ENCODE results near the gene MTRR. TPM values are rescaled to one million over a fixed set of nuclear protein-coding genes. Genes with fewer than 3 reads are reported as not detected.

The MTRR gene
- polyA plus RNA-seq, 3 donors = 18.0 to 25.5 (median 22.1) TPM

DNA sequence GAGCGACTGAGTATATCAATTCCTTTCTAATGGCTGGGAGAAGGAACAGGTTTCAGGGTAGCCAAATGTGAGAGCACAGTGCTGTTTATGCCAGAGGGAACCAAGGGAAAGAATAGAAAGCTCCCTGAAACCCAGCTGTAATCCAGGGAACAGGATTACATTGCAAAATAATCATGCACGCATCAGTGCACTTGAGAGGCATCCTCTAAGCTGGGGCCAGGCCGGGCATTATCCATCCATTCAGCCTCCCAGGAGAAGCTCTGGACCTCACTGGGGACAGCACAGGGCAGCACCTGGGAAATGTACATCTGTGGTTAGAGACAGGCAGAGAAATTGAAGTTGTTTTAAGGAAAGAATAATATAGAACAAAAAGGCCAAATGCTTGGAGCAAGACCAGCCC is 72.7 kb downstream of the MTRR start:
- Mint-ChIP-seq H3K4me1 (no peaks in the 10 kb centered on the region), H3K9me3 (peaks cover 0 to 6% (median 4%) of the 10 kb centered on the region in 7 donors), H3K4me3 (no peak overlapping the region), H3K27ac (no peak overlapping the region), H3K27me3 (ENCODE audit: low read depth in 3 of 3) (peaks cover 0 to 4% (median 0%) of the 10 kb centered on the region in 3 donors), H3K36me3 (no peaks in the 10 kb centered on the region)
- DNase-seq = no peak
- Histone ChIP-seq H3K36me3 (replicated peaks in 1 of 2; ENCODE audit: control insufficient read depth in 1 of 2, insufficient read depth in 2 of 2, low read length in 2 of 2) (no peaks in the 10 kb centered on the region), H3K4me1 (ENCODE audit: control insufficient read depth in 1 of 2, insufficient read depth in 2 of 2, low read length in 2 of 2) (no peaks in the 10 kb centered on the region), H3K9ac (ENCODE audit: insufficient read depth, low read length, poor library complexity, severe bottlenecking) (no peak overlapping the region), H2AFZ (ENCODE audit: insufficient read depth, low read depth, low read length, poor library complexity, severe bottlenecking) (no peak overlapping the region), H4K20me1 (ENCODE audit: insufficient read depth, low read length) (no peaks in the 10 kb centered on the region), H3K4me2 (replicated peaks; ENCODE audit: extremely low read depth, low read length, poor library complexity, severe bottlenecking) (no peak overlapping the region), H3K9me3 (replicated peaks in 1 of 2; ENCODE audit: control insufficient read depth in 1 of 2, insufficient read depth in 1 of 2, low read length in 2 of 2) (no peaks in the 10 kb centered on the region), H3K4me3 (replicated peaks in 1 of 3; ENCODE audit: low read depth in 2 of 3, low read length in 3 of 3) (no peak overlapping the region), H3K27me3 (ENCODE audit: control insufficient read depth in 2 of 2, insufficient read depth in 2 of 2, low read length in 2 of 2) (no peaks in the 10 kb centered on the region), H3K79me2 (ENCODE audit: insufficient read depth, low read length) (no peaks in the 10 kb centered on the region), H3K27ac (ENCODE audit: low read depth in 1 of 2, low read length in 2 of 2) (no peak overlapping the region)
- WGBS (ENCODE audit: insufficient coverage) = no CpG with 5 or more reads among the region's 3 CpGs
- TF ChIP-seq, protein P1, sequence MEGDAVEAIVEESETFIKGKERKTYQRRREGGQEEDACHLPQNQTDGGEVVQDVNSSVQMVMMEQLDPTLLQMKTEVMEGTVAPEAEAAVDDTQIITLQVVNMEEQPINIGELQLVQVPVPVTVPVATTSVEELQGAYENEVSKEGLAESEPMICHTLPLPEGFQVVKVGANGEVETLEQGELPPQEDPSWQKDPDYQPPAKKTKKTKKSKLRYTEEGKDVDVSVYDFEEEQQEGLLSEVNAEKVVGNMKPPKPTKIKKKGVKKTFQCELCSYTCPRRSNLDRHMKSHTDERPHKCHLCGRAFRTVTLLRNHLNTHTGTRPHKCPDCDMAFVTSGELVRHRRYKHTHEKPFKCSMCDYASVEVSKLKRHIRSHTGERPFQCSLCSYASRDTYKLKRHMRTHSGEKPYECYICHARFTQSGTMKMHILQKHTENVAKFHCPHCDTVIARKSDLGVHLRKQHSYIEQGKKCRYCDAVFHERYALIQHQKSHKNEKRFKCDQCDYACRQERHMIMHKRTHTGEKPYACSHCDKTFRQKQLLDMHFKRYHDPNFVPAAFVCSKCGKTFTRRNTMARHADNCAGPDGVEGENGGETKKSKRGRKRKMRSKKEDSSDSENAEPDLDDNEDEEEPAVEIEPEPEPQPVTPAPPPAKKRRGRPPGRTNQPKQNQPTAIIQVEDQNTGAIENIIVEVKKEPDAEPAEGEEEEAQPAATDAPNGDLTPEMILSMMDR (IDR thresholded peaks at IDR 0.05) = no peak
- intact Hi-C loops (cut with micrococcal nuclease) = no loop called here

DNA sequence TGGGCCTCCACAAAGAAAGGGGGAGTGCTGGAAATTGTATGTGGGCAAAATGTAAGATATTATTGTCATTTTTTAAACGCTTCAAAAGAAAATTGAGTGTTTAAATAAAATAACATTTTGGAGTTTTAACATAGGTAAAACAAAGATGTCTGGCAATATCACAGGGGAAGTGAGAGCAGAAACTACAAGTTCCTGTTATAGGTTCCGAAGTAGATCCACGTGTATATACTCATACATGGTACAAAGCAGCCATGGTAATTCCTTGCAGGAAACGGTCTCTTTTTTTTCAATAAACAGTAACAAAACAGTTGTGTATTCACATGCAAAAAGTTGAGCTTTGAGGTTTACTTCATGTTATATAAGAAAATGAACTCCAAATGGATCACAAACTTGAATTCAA is 78.4 kb downstream of the MTRR start:
- Histone ChIP-seq H3K36me3 (replicated peaks in 1 of 2; ENCODE audit: control insufficient read depth in 1 of 2, insufficient read depth in 2 of 2, low read length in 2 of 2) (no peaks in the 10 kb centered on the region), H3K4me2 (replicated peaks; ENCODE audit: extremely low read depth, low read length, poor library complexity, severe bottlenecking) (no peak overlapping the region), H3K27me3 (ENCODE audit: control insufficient read depth in 2 of 2, insufficient read depth in 2 of 2, low read length in 2 of 2) (no peaks in the 10 kb centered on the region), H3K27ac (ENCODE audit: low read depth in 1 of 2, low read length in 2 of 2) (no peak overlapping the region), H2AFZ (ENCODE audit: insufficient read depth, low read depth, low read length, poor library complexity, severe bottlenecking) (no peak overlapping the region), H4K20me1 (ENCODE audit: insufficient read depth, low read length) (no peaks in the 10 kb centered on the region), H3K4me3 (replicated peaks in 1 of 3; ENCODE audit: low read depth in 2 of 3, low read length in 3 of 3) (no peak overlapping the region), H3K9me3 (replicated peaks in 1 of 2; ENCODE audit: control insufficient read depth in 1 of 2, insufficient read depth in 1 of 2, low read length in 2 of 2) (no peaks in the 10 kb centered on the region), H3K9ac (ENCODE audit: insufficient read depth, low read length, poor library complexity, severe bottlenecking) (no peak overlapping the region), H3K4me1 (ENCODE audit: control insufficient read depth in 1 of 2, insufficient read depth in 2 of 2, low read length in 2 of 2) (no peaks in the 10 kb centered on the region), H3K79me2 (ENCODE audit: insufficient read depth, low read length) (no peaks in the 10 kb centered on the region)
- H3K4me1 Mint-ChIP-seq = no peaks in the 10 kb centered on the region
- H3K27ac Mint-ChIP-seq = no peak overlapping the region
- H3K4me3 Mint-ChIP-seq = no peak overlapping the region
- no CpG with 5 or more reads among the region's 4 CpGs for WGBS (ENCODE audit: insufficient coverage)
- H3K9me3 Mint-ChIP-seq = peaks cover 0 to 6% (median 4%) of the 10 kb centered on the region in 7 donors
- no peaks in the 10 kb centered on the region for H3K36me3 Mint-ChIP-seq
- TF ChIP-seq, protein P1 (IDR thresholded peaks at IDR 0.05) = no peak
- H3K27me3 Mint-ChIP-seq (ENCODE audit: low read depth in 3 of 3) = no peaks in the 10 kb centered on the region
- no peak for DNase-seq
- intact Hi-C loops (cut with micrococcal nuclease) = no loop called here

Other genes with a start within 250 kb of the MTRR start
- gene CFAP90, start 18.0 kb upstream of the MTRR start, polyA plus RNA-seq = not detected
- 10 to 100 TPM in 2 of 3 donors, 1 to 10 TPM in 1; 7.2 to 15.5 (median 10.7) TPM for gene FASTKD3, start 117 bp upstream of the MTRR start, polyA plus RNA-seq